Measurements from ENCODE around the gene XXYLT1.

XXYLT1 gene

DNA sequence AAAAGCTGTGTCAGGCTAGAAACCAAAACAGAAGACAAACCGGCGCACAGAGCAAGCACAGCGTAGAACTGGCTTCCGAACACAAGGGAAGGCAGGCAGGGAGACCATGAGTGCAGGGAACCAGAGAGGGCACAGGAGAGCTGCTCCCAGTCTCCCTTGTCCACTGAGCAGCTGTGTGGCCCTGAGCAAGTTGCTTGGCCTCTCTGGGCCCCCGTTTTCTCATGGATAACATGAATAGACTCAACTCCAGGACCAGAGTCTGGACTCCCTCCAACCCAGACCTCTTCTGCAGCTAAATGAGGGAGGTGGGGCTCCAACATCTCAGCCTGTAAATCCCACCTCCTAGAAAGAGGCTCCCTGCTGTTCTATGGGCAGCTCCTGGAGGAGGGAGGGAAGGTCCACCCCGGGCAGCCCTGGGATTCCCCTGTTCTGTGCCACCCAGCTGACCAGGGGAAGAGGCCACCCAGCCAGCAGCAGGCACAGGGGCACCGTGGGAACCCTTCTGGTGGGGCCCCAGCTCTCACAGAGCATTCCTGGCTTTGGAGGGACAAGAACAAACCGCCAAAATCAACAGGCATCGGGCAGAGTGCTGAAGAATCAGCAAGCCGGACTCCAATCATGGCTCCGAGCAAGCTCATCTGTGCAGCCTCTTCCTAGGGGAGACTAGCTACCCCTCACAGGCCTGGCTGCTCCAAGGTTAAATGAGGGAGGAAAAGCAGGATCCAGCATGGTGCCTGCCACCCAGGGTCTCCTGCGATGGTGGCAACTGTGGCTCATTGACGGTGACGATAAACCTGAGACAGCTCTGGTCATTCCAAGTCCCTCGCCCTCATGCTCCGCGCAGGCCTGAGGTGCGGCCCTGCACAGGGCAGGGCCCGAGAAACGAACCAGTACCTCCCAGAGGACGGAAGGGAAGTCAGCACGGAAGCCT is 15.1 kb downstream of the XXYLT1 start:
- peaks cover 13% of the 10 kb centered on the region for H3K4me1 ChIP-seq (ENCODE audit: low read depth, poor library complexity, severe bottlenecking)

DNA sequence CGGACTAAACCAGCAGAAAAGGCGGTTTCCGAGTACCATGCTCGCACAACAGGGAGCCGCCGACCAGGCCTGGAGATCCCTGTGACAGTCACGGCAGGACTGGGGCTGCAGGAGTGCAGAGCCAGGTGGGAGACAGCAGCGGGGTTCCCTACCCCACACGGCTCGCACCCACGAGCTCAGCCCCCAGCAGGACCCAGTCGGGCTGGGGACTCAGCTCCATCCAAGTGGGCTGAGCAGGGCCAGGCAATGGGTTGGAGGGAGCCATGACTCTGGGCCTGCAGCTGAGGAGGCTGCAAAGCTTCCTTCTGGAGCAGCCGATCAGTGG is 15.8 kb downstream of the XXYLT1 start:
- H3K27ac ChIP-seq: no peak overlapping the region
- H3K4me1 ChIP-seq (ENCODE audit: low read depth, poor library complexity, severe bottlenecking): peaks cover 9% of the 10 kb centered on the region
- H4K20me1 ChIP-seq (ENCODE audit: insufficient read depth): no peaks in the 10 kb centered on the region
- no peaks in the 10 kb centered on the region for H3K36me3 ChIP-seq (ENCODE audit: insufficient read depth)
- TF ChIP-seq, protein P1, sequence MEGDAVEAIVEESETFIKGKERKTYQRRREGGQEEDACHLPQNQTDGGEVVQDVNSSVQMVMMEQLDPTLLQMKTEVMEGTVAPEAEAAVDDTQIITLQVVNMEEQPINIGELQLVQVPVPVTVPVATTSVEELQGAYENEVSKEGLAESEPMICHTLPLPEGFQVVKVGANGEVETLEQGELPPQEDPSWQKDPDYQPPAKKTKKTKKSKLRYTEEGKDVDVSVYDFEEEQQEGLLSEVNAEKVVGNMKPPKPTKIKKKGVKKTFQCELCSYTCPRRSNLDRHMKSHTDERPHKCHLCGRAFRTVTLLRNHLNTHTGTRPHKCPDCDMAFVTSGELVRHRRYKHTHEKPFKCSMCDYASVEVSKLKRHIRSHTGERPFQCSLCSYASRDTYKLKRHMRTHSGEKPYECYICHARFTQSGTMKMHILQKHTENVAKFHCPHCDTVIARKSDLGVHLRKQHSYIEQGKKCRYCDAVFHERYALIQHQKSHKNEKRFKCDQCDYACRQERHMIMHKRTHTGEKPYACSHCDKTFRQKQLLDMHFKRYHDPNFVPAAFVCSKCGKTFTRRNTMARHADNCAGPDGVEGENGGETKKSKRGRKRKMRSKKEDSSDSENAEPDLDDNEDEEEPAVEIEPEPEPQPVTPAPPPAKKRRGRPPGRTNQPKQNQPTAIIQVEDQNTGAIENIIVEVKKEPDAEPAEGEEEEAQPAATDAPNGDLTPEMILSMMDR (conservative IDR thresholded peaks at IDR 0.05; ENCODE audit: low read depth, low read length): no peak
- no peak overlapping the region for H2AFZ ChIP-seq (ENCODE audit: low read depth)
- H3K9ac ChIP-seq: no peak overlapping the region
- no peaks in the 10 kb centered on the region for H3K27me3 ChIP-seq (ENCODE audit: insufficient read depth, low read depth)
- H3K4me2 ChIP-seq: no peak overlapping the region
- H3K4me3 ChIP-seq (IDR thresholded peaks at IDR 0.05; ENCODE audit: insufficient read depth, low read depth, low read length): no peak overlapping the region
- no peaks in the 10 kb centered on the region for H3K79me2 ChIP-seq (ENCODE audit: insufficient read depth, low read depth)

More for the DNA sequence above, 15.1 kb downstream of the XXYLT1 start:
- no peak overlapping the region for H3K9ac ChIP-seq
- TF ChIP-seq, protein P1 (conservative IDR thresholded peaks at IDR 0.05; ENCODE audit: low read depth, low read length): no peak
- no peak overlapping the region for H2AFZ ChIP-seq (ENCODE audit: low read depth)
- H3K27me3 ChIP-seq (ENCODE audit: insufficient read depth, low read depth): no peaks in the 10 kb centered on the region
- no peak overlapping the region for H3K4me3 ChIP-seq (IDR thresholded peaks at IDR 0.05; ENCODE audit: insufficient read depth, low read depth, low read length)
- H3K36me3 ChIP-seq (ENCODE audit: insufficient read depth): no peaks in the 10 kb centered on the region
- H3K4me2 ChIP-seq: no peak overlapping the region
- no peaks in the 10 kb centered on the region for H3K79me2 ChIP-seq (ENCODE audit: insufficient read depth, low read depth)
- H4K20me1 ChIP-seq (ENCODE audit: insufficient read depth): no peaks in the 10 kb centered on the region; the same call in 1 of the 2 replicates
- no peak overlapping the region for H3K27ac ChIP-seq

DNA sequence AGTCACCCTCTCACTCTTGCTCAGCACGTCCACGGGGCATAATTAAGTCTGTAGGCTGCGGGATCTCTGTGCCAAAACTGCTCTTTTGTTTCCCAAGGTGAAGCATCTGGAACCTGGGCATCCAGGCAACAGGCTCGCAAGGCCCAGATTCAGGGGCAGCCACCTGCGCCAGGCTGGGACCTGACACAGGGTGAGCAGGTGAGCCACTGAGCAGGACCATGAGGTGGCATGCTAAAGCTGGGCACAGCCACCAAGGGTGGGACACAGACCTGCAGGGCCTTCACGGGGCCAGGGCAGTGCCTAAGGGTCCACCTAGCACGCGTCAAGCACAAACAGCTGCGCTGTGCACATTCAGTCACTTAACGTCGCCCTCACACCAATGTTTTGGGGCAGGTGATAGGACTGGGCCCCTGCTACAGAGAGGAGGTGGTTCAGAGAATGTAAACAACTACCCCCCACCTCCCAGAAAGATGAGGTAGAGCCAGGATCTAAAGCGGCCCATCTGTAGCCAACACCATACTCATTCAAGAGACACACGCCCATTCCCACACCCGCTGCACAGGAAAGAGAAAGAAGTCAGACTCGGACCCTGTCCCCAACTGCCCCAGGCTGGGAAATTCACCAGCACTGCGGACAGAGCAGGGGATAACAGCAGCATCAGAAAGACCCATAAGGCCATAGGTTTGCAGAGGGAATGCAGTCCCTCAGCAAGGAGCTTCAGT is 16.3 kb downstream of the XXYLT1 start:
- H4K20me1 ChIP-seq (ENCODE audit: insufficient read depth): no peaks in the 10 kb centered on the region
- no peaks in the 10 kb centered on the region for H3K36me3 ChIP-seq (ENCODE audit: insufficient read depth)
- TF ChIP-seq, protein P1 (conservative IDR thresholded peaks at IDR 0.05; ENCODE audit: low read depth, low read length): no peak
- no peak overlapping the region for H3K9ac ChIP-seq
- H3K27ac ChIP-seq: no peak overlapping the region
- H3K4me2 ChIP-seq: no peak overlapping the region
- no peaks in the 10 kb centered on the region for H3K79me2 ChIP-seq (ENCODE audit: insufficient read depth, low read depth)
- no peak overlapping the region for H2AFZ ChIP-seq (ENCODE audit: low read depth)
- H3K4me3 ChIP-seq (IDR thresholded peaks at IDR 0.05; ENCODE audit: insufficient read depth, low read depth, low read length): no peak overlapping the region
- peaks cover 8% of the 10 kb centered on the region for H3K4me1 ChIP-seq (ENCODE audit: low read depth, poor library complexity, severe bottlenecking)
- no peaks in the 10 kb centered on the region for H3K27me3 ChIP-seq (ENCODE audit: insufficient read depth, low read depth)

DNA sequence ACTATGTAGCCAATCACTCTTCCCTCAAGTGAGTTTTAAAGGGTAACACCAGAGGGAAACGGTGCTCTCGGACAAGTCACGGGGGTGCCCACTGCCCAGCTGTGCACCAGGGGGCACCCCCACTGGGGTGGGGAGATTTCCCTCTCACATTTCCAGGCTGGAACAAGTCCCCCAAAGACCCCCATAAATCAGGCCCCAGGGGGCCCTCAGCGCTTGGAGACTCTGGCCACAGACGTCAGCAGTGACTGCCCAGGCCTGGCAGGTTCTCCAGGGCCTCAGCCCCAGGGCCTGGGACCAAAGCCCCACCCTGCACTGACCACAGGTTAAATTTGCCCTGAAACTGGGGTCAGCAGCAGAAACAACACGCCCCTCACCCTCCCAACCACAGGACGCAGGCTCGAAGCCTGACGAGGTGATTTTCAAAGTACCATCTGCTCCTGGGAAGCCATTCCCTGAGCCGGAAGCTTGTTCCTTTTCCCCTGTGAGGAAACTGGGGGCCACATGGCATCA is 17.0 kb downstream of the XXYLT1 start:
- TF ChIP-seq, protein P1 (conservative IDR thresholded peaks at IDR 0.05; ENCODE audit: low read depth, low read length): no peak
- no peak overlapping the region for H3K4me3 ChIP-seq (IDR thresholded peaks at IDR 0.05; ENCODE audit: insufficient read depth, low read depth, low read length)
- no peaks in the 10 kb centered on the region for H4K20me1 ChIP-seq (ENCODE audit: insufficient read depth)
- no peak overlapping the region for H2AFZ ChIP-seq (ENCODE audit: low read depth)
- no peaks in the 10 kb centered on the region for H3K79me2 ChIP-seq (ENCODE audit: insufficient read depth, low read depth)
- H3K27ac ChIP-seq: no peak overlapping the region
- no peak overlapping the region for H3K9ac ChIP-seq
- H3K4me2 ChIP-seq: no peak overlapping the region
- no peaks in the 10 kb centered on the region for H3K27me3 ChIP-seq (ENCODE audit: insufficient read depth, low read depth)
- H3K36me3 ChIP-seq (ENCODE audit: insufficient read depth): no peaks in the 10 kb centered on the region
- H3K4me1 ChIP-seq (ENCODE audit: low read depth, poor library complexity, severe bottlenecking): peaks cover 2% of the 10 kb centered on the region
